ENCODE results near the gene KRTAP17-1. TPM values are rescaled to one million over a fixed set of nuclear protein-coding genes. Genes with fewer than 3 reads are reported as not detected.

The KRTAP17-1 gene
- total RNA-seq, 2 donors from 2014 or later, result not detected

DNA sequence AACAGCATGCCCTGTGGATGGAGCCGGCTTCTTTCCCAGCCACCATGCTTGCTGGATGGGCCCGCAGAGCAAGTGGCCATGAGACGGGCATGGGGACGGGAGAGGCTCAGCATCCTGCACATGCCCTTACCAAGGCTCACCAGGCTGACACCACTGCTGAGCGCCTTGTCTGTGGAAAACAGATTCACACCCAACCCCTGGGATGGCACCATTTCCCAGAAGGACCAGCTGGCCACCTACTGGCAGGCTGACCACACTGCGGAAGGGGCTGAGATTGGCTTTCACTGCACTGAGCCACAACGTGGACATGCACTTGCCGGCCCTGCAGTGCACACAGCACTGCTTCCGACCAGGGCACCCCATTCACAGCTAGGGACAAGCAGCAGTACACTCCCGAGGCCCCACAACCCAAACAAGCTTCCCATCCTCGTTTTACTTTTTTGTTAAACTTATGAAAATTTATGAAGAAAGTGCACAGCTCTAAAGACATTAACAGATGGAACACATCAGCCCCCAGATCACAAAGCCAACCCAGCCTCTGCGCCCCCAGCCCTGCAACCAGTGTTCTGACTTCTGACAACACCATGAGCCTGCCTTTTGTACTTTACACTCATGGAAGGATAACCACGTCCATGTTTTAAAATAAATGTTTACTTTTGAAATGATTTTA, 13.9 kb upstream of the KRTAP17-1 start:
- no peak overlapping the region for H3K4me3 ChIP-seq
- H3K27ac ChIP-seq, result no peak overlapping the region
- TF ChIP-seq, protein P1, sequence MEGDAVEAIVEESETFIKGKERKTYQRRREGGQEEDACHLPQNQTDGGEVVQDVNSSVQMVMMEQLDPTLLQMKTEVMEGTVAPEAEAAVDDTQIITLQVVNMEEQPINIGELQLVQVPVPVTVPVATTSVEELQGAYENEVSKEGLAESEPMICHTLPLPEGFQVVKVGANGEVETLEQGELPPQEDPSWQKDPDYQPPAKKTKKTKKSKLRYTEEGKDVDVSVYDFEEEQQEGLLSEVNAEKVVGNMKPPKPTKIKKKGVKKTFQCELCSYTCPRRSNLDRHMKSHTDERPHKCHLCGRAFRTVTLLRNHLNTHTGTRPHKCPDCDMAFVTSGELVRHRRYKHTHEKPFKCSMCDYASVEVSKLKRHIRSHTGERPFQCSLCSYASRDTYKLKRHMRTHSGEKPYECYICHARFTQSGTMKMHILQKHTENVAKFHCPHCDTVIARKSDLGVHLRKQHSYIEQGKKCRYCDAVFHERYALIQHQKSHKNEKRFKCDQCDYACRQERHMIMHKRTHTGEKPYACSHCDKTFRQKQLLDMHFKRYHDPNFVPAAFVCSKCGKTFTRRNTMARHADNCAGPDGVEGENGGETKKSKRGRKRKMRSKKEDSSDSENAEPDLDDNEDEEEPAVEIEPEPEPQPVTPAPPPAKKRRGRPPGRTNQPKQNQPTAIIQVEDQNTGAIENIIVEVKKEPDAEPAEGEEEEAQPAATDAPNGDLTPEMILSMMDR (IDR thresholded peaks at IDR 0.05), result peak; percentile 50
- no peaks in the 10 kb centered on the region for H3K27me3 ChIP-seq
- intact Hi-C loops (cut with DNase I), result loop anchor here (10.0 kb wide), 2 partner anchors 315 to 475 kb away; no protein-coding TSS in a partner anchor
- peak; percentile 47 for DNase-seq
- H3K9ac ChIP-seq (ENCODE audit: low read depth in 2 of 2, low read length in 2 of 2), result no peak overlapping the region
- no peaks in the 10 kb centered on the region for H3K36me3 ChIP-seq
- H3K9me3 ChIP-seq, result no peaks in the 10 kb centered on the region
- no peaks in the 10 kb centered on the region for H3K4me1 ChIP-seq

- intact Hi-C loops (cut with DNase I), result loop anchor here (10.0 kb wide), 2 partner anchors 317 to 473 kb away; no protein-coding TSS in a partner anchor
- Histone ChIP-seq H3K9me3 (no peaks in the 10 kb centered on the region), H3K4me3 (no peak overlapping the region), H3K36me3 (no peaks in the 10 kb centered on the region), H3K9ac (ENCODE audit: low read depth in 2 of 2, low read length in 2 of 2) (no peak overlapping the region), H3K4me1 (no peaks in the 10 kb centered on the region), H3K27ac (no peak overlapping the region), H3K27me3 (no peaks in the 10 kb centered on the region)
- TF ChIP-seq, protein P1 (IDR thresholded peaks at IDR 0.05), result no peak
- no peak for DNase-seq
Measured at GRCh38 chr17:41328207-41328606, 12.7 kb upstream of the KRTAP17-1 start.

GRCh38 chr17:41327411-41328120, 12.1 kb upstream of the KRTAP17-1 start:
- H3K36me3 ChIP-seq, result no peaks in the 10 kb centered on the region
- no peak overlapping the region for H3K9ac ChIP-seq (ENCODE audit: low read depth in 2 of 2, low read length in 2 of 2)
- intact Hi-C loops (cut with DNase I), result loop anchor here (10.0 kb wide), 2 partner anchors 317 to 473 kb away; no protein-coding TSS in a partner anchor
- no peaks in the 10 kb centered on the region for H3K9me3 ChIP-seq
- no peaks in the 10 kb centered on the region for H3K4me1 ChIP-seq
- H3K4me3 ChIP-seq, result no peak overlapping the region
- TF ChIP-seq, protein P1 (IDR thresholded peaks at IDR 0.05), result no peak
- H3K27me3 ChIP-seq, result no peaks in the 10 kb centered on the region
- DNase-seq, result no peak
- no peak overlapping the region for H3K27ac ChIP-seq

- no peaks in the 10 kb centered on the region for H3K27me3 ChIP-seq
- no peaks in the 10 kb centered on the region for H3K9me3 ChIP-seq
- H3K9ac ChIP-seq (ENCODE audit: low read depth in 2 of 2, low read length in 2 of 2), result no peak overlapping the region
- intact Hi-C loops (cut with DNase I), result loop anchor here (10.0 kb wide), 2 partner anchors 318 to 472 kb away; no protein-coding TSS in a partner anchor
- no peak overlapping the region for H3K4me3 ChIP-seq
- no peak overlapping the region for H3K27ac ChIP-seq
- DNase-seq, result no peak
- TF ChIP-seq, protein P1 (IDR thresholded peaks at IDR 0.05), result no peak
- H3K4me1 ChIP-seq, result no peaks in the 10 kb centered on the region
- H3K36me3 ChIP-seq, result no peaks in the 10 kb centered on the region
Measured at GRCh38 chr17:41326173-41327145, 10.9 kb upstream of the KRTAP17-1 start.

- DNase-seq, result no peak
- no peak overlapping the region for H3K4me3 ChIP-seq
- H3K27me3 ChIP-seq, result no peaks in the 10 kb centered on the region
- no peak overlapping the region for H3K9ac ChIP-seq (ENCODE audit: low read depth in 2 of 2, low read length in 2 of 2)
- H3K9me3 ChIP-seq, result no peaks in the 10 kb centered on the region
- H3K27ac ChIP-seq, result no peak overlapping the region
- TF ChIP-seq, protein P1 (IDR thresholded peaks at IDR 0.05), result no peak
- H3K36me3 ChIP-seq, result no peaks in the 10 kb centered on the region
- no peaks in the 10 kb centered on the region for H3K4me1 ChIP-seq
- intact Hi-C loops (cut with DNase I), result loop anchor here (10.0 kb wide), 2 partner anchors 319 to 471 kb away; no protein-coding TSS in a partner anchor
Measured at GRCh38 chr17:41325611-41326010, 10.1 kb upstream of the KRTAP17-1 start.
